HG02610 (cell line): ENCODE measurements around the gene L3MBTL3.
"Not testable (repeated sequence)": the region's sequence is repeated elsewhere in the genome, so short reads cannot be mapped to it uniquely, and the experiment has no call there.

ENCODE experiments used
- ATAC-seq: cut with Tn5 transposase; IDR thresholded peaks from one replicate; pipeline ENCODE4 v1.9.1; 2021; ENCODE audit warnings: mild to moderate bottlenecking, moderate library complexity; ENCODE audit not compliant: unreplicated experiment

L3MBTL3 gene

GRCh38 chr6:130134582-130134981 lies 116.2 kb downstream of the L3MBTL3 start:
- no peak for ATAC-seq

GRCh38 chr6:130136798-130137197 lies 118.4 kb downstream of the L3MBTL3 start:
- no peak for ATAC-seq

DNA sequence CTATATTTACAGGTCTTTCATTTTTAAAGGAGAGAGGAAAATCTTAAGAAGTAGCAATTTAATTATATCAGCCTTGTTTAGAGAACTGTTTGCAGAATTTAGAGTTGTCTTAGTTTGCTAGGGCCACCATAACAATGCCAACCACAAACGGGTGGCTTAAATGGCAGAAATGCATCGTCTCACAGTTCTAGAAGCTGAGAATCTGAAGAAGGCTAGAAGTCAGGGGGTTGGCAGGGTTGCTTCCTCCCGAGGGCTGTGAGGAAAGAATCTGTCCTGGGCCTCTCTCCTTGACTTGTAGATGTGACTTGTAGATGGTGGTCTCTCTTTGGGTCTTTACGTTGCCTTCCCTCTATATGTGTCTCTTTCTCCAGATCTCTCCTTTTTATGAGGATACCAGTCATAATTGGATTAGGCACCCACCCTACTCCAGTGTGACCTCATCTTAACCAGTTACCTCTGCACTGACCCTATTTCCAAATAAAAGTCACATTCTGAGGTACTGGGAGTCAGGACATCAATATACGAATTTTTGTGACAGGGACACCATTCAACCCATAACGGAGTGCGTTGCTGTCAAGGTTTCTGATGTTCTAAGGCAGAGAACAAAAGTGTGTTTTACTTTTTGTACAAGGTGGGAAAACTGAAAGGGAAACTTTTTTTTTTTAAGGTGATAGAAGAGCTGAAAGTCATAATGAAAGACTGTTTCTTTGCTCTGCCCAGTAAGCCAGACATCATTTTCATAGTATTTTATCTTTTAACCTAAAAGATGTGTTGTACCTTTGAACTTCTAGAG lies 119.9 kb downstream of the L3MBTL3 start:
- ATAC-seq = peak; percentile 82

DNA sequence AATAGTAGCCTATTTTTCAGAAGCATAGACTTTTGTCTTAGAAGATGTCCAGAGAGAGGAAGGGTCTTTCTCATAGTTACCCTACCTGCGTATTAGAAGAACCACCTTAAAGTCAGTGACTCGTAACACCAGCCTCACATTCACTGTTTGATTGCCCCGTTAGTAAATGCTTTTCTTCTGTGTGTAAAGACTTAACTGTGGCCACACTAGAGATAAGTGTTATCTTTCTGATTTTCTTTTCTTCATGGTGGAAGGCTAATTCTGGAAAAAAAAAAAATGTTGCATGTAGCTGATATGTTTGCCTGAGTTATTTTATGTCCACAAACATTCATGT lies 120.5 kb downstream of the L3MBTL3 start:
- peak; percentile 45 for ATAC-seq

GRCh38 chr6:130140084-130140483 lies 121.7 kb downstream of the L3MBTL3 start:
- ATAC-seq = no peak

DNA sequence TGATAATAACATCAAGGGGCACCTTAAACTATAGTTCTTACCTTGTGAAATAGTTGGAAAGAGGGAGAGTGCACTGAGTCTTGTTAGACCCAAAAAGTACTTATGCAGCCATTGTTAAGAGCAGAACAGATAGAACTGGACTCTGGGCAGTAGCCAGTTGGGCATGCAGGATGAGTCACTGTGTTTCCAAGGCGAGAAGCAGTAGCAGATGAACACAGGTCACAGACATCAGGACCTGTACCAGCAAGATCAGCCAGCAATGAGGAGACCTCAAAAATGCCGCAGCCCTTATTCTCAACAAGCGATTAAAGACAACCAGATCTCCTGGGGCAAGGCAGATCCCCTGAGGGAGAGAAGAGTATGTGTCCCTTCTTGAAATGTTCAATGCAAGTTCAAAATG lies 125.3 kb downstream of the L3MBTL3 start:
- ATAC-seq = no peak

DNA sequence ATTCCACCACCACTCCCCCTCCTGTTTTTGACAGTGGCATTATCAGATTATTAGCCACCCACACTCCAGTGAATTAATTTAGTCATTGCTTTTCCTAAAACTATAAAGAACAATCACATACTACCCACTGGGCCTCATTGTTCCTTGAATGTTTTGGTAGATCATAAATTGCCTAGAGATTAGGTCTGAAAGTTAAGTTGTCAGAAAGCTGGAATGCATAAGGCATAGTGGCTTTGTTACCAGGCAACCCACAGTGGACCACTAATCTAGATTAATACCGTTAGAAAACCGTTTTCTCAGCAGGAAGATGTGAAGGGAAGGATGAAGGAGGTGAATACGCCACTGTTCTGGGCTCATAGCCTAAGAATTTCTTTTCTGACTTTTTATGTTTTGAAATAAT lies 128.7 kb downstream of the L3MBTL3 start:
- ATAC-seq = no peak

DNA sequence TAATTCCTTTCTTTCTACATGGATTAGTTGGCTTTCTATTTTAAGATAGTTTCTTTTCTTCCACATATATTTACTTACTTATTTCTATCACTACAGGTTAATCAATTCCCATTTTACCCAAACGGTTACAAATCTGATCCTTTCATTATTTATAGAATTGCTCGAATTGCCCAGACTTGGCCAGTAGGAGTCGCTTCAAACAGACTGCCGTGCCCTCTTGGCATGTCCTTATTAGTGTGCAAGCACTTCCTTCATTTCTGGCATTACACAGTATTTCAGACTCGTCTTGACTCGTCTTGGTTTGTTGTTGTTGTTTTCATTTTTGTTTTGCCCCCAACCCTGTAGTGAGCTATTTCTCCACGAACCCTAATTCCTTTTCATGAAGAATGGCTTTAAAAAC lies 129.8 kb downstream of the L3MBTL3 start:
- ATAC-seq = no peak

GRCh38 chr6:130149016-130149415 lies 130.6 kb downstream of the L3MBTL3 start:
- ATAC-seq = not testable (repeated sequence)

GRCh38 chr6:130150906-130151305 lies 132.5 kb downstream of the L3MBTL3 start:
- ATAC-seq = no peak

DNA sequence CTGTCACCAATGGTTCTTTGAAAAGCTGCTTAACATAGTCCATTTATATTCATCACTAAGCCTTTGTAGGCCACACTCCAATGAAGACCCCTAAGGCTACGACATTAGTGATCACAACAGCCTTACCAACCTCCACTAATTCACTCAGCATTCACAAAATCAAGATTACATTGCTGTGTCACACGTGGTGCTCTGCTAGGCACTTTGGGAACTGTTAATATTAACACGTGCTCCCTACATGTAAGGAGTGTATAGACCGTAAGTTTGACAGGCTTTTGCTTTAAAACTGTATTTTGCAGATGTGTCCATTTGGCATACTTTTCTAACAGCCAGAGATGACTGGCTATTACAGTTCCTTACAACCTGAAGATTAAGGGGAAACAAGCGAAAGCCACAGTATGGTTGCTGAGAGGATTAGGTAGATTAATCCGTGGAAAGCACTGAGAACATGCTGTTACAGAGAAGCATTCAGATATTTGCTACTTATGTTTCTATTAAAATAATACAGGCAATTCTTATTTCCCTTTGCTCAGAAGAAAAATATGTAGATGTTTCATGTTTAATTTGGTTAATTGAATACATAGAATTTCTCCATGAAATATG lies 134.6 kb downstream of the L3MBTL3 start:
- no peak for ATAC-seq

DNA sequence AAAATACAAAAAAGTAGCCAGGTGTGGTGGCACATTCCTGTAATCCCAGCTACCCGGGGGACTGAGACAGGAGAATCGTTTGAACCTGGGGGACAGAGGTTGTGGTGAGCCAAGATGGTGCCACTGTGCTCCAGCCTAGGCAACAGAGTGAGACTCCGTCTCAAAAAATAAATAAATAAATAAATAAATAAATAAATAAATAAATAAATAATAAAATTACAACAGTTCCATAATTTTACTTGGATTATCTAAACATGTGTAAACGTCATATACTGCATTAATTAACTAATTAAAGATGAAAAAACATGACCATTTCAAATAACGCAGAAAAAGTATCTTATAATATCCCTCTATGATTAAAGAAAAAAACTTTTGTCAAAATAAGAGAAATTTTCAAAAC lies 138.5 kb downstream of the L3MBTL3 start:
- no peak for ATAC-seq

- no peak for ATAC-seq
Observed at GRCh38 chr6:130158056-130158455, 139.7 kb downstream of the L3MBTL3 start.

DNA sequence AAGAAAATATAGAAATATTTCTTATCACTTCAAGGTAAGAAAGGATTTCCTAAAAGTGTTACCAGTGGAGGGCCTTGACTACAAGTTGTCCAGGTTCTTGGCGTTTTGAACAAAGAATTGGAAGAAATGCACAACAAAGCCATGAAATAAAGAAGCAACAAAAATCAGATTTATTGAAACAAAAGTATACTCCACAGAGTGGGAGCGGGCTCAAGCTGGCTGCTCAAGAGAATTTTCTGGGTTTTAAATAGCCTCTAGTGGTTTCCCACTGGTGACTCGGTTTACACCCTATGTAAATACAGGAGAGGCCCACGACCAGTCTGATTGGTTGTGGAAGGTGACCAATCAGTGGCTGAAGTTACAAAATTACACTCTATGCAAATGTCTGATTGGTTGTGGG lies 140.2 kb downstream of the L3MBTL3 start:
- no peak for ATAC-seq

- ATAC-seq = no peak
Observed at GRCh38 chr6:130159956-130160355, 141.6 kb downstream of the L3MBTL3 start.

- peak; percentile 61 for ATAC-seq
Observed at GRCh38 chr6:130161683-130162404, 143.5 kb downstream of the L3MBTL3 start.

DNA sequence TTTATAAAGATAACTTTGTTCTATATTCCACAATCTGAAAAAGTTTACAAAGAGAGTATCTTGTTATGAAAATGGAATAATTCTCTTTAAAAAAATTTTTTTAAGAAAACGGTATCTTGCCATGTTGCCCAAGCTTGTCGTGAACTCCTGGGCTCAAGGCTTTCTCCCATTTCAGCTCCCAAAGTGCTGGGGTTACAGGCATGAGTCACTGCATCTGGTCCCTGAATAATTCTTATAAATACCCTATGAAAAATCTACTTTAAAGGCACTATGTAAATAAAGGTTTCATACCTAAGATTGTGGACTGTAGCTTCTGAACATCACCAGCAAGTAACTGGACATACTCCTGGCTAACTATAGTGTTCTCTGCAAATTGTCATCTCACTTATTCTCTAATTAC lies 144.0 kb downstream of the L3MBTL3 start:
- no peak for ATAC-seq

DNA sequence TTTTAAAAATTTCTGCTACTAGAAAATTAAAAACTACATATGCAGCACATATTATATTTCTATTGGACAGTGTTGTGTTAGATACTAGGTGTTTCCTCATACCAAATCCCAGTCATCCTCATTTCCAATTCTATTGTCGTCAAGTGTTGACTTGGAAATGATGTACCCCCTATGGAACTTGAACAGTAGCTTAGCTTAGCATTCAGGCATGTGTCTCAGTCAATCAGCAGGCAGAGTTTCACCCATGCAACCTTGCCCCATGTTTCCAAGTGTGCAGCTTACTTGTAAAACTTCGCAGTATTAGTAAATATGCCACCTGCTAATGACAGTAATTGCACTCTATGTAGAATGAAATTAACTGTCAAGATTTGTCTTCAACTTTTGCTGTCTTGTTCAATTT lies 144.9 kb downstream of the L3MBTL3 start:
- no peak for ATAC-seq

GRCh38 chr6:130164251-130164650 lies 145.9 kb downstream of the L3MBTL3 start:
- no peak for ATAC-seq

- ATAC-seq = no peak
Observed at GRCh38 chr6:130167655-130168054, 149.3 kb downstream of the L3MBTL3 start.

- not testable (repeated sequence) for ATAC-seq
Observed at GRCh38 chr6:130170160-130170559, 151.8 kb downstream of the L3MBTL3 start.

DNA sequence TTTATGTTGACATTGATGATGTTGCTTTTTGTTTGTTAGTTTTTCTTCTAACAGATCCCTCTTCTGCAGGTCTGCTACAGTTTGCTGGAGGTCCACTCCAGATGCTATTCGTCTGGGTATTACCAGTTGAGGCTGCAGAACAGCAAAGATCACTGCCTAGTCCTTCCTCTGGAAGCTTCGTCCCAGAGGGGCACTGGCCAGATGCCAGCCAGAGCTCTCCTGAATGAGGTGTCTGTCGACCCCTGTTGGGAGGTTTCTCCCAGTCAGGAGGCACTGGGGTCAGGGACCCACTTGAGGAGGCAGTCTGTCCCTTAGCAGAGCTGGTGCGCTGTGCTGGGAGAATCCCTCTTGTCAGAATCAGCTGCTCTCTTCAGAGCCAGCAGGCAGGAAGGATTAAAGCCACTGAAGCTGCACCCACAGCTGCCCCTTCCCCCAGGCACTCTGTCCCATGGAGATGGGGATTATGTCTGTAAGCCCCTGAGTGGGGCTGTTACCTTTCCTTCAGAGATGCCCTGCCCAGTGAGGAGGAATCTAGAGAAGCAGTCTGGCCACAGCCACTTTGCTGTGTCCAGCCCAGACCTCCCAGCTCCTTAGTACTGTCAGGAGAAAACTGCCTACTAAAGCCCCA lies 155.1 kb downstream of the L3MBTL3 start:
- not testable (repeated sequence) for ATAC-seq
